Measurements from ENCODE around the gene SLC15A4. TPM values are rescaled to one million over a fixed set of nuclear protein-coding genes. Genes with fewer than 3 reads are reported as not detected.

SLC15A4 gene
- total RNA-seq, 1 experiment from 2014 or later, result 29.1 TPM

- Histone ChIP-seq H3K36me3 (ENCODE audit: control insufficient read depth, insufficient read depth, low read length) (no peaks in the 10 kb centered on the region; the same call in 1 of the 2 replicates), H3K27ac (ENCODE audit: low read length) (no peak overlapping the region), H3K9me3 (ENCODE audit: control insufficient read depth, insufficient read depth, low read depth, low read length) (no peaks in the 10 kb centered on the region), H3K4me3 (ENCODE audit: low read depth in 2 of 2, low read length in 2 of 2) (no peak overlapping the region), H3K27me3 (ENCODE audit: control insufficient read depth, insufficient read depth, low read length) (no peaks in the 10 kb centered on the region), H3K4me1 (ENCODE audit: control insufficient read depth, insufficient read depth, low read length) (peaks cover 23% of the 10 kb centered on the region)
- ChIA-PET POLR2A (interaction anchor here (0.6 kb wide), 1 partner anchor 38 kb away, joined by 3 read pairs; no protein-coding TSS in a partner anchor), CTCF (no interaction called here)
- DNase-seq (ENCODE audit: low read depth, low spot score), result no peak
- intact Hi-C loops (cut with micrococcal nuclease; ENCODE audit: unreplicated experiment), result no loop called here
- peak; percentile 56; the same call in 1 of the 2 replicates for ATAC-seq
- BruUV-seq (replicated peaks), result no TSS peak
- TF ChIP-seq SIN3A (IDR thresholded peaks at IDR 0.05; ENCODE audit: borderline replicate concordance, insufficient read depth, low read depth, low read length), result no peak
- in situ Hi-C loops (cut with HindIII; ENCODE audit: low pct_unique_long_range_greater_than_20kb, low sequenced_read_pairs), result no loop called here
Measured at GRCh38 chr12:128818065-128819022, 5.4 kb downstream of the SLC15A4 start.

- in situ Hi-C loops (cut with HindIII; ENCODE audit: low pct_unique_long_range_greater_than_20kb, low sequenced_read_pairs), result no loop called here
- ChIA-PET CTCF (no interaction called here), POLR2A (interaction anchor here (0.6 kb wide), 1 partner anchor 39 kb away, joined by 3 read pairs; no protein-coding TSS in a partner anchor)
- DNase-seq (ENCODE audit: low read depth, low spot score) (no peak), ATAC-seq (peak; percentile 61; the same call in 1 of the 2 replicates)
- Histone ChIP-seq H3K27ac (ENCODE audit: low read length) (no peak overlapping the region), H3K4me1 (ENCODE audit: control insufficient read depth, insufficient read depth, low read length) (peaks cover 21% of the 10 kb centered on the region), H3K27me3 (ENCODE audit: control insufficient read depth, insufficient read depth, low read length) (no peaks in the 10 kb centered on the region), H3K36me3 (ENCODE audit: control insufficient read depth, insufficient read depth, low read length) (no peaks in the 10 kb centered on the region), H3K9me3 (ENCODE audit: control insufficient read depth, insufficient read depth, low read depth, low read length) (no peaks in the 10 kb centered on the region), H3K4me3 (ENCODE audit: low read depth in 2 of 2, low read length in 2 of 2) (no peak overlapping the region)
- BruUV-seq (replicated peaks), result no TSS peak
- intact Hi-C loops (cut with micrococcal nuclease; ENCODE audit: unreplicated experiment), result no loop called here
- TF ChIP-seq POLR2AphosphoS5 (IDR thresholded peaks at IDR 0.05; ENCODE audit: low read depth, low read length) (no peak), SIN3A (IDR thresholded peaks at IDR 0.05; ENCODE audit: borderline replicate concordance, insufficient read depth, low read depth, low read length) (no peak), CTCF (IDR thresholded peaks at IDR 0.05) (no peak), TCF7L2 (IDR thresholded peaks at IDR 0.05; ENCODE audit: low read depth, low read length) (no peak), REST (IDR thresholded peaks at IDR 0.05; ENCODE audit: insufficient read depth in 1 of 2, low read depth in 2 of 2, low read length in 1 of 2) (no peak)
Measured at GRCh38 chr12:128817111-128818015, 6.4 kb downstream of the SLC15A4 start.

Data from Panc1 (cell line).